Large intestine (tissue), 12 donors: ENCODE results near the gene STUM. TPM values are rescaled to one million over a fixed set of nuclear protein-coding genes. Genes with fewer than 3 reads are reported as not detected.
"Not testable (repeated sequence)": the region's sequence is repeated elsewhere in the genome, so short reads cannot be mapped to it uniquely, and the experiment has no call there.

Experiments
- DNase-seq, 2 donors: peaks; one replicate each; pipeline versions ENCODE4 v3.0.0 to v3.0.0-alpha.2; 2013
- H3K27ac ChIP-seq: one replicate; pipeline ENCODE4 v1.5.1; 2013; ENCODE audit warnings: low read length
- H3K27me3 ChIP-seq: 2 replicates; pipeline ENCODE4 v1.6.1; 2013; ENCODE audit warnings: low read length; ENCODE audit not compliant: control insufficient read depth, insufficient read depth
- H3K36me3 ChIP-seq: 2 replicates; pipeline ENCODE4 v1.6.1; 2013; ENCODE audit warnings: low read length; ENCODE audit not compliant: control insufficient read depth, insufficient read depth
- H3K4me1 ChIP-seq: one replicate; pipeline ENCODE4 v1.6.1; 2013; ENCODE audit warnings: low read length; ENCODE audit not compliant: control insufficient read depth, insufficient read depth
- H3K4me3 ChIP-seq: one replicate; pipeline ENCODE4 v1.5.1; 2013; ENCODE audit warnings: low read length
- H3K9me3 ChIP-seq: one replicate; pipeline ENCODE4 v1.6.1; 2013; ENCODE audit warnings: mild to moderate bottlenecking, low read depth, low read length, moderate library complexity; ENCODE audit not compliant: control insufficient read depth
- WGBS: methylation state at CpG from one replicate; pipeline ENCODE4 v1.1.5; 2013; ENCODE audit warnings: low lambda C conversion rate; ENCODE audit not compliant: insufficient coverage; 5-methylcytosine and 5-hydroxymethylcytosine counted together
- long read RNA-seq, 11 donors: transcript quantifications; one replicate each; lab custom pipeline, GENCODE V29; 2026
- polyA plus RNA-seq: library from polyadenylated mRNA; unstranded; fragments of 120-200 nt; gene quantifications from one replicate; pipeline ENCODE4 v1.2.1, GENCODE V29; 2013

Gene STUM, protein sequence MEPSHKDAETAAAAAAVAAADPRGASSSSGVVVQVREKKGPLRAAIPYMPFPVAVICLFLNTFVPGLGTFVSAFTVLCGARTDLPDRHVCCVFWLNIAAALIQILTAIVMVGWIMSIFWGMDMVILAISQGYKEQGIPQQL
- 8.2 TPM for polyA plus RNA-seq
- long read RNA-seq, donor 1 = 0 reads
- long read RNA-seq, donor 2 = 0 reads
- long read RNA-seq, donor 3 = 0 reads
- long read RNA-seq, donor 4 = 0 reads
- long read RNA-seq, donor 5 = 0 reads
- long read RNA-seq, donor 6 = 0 reads
- long read RNA-seq, donor 7 = 0 reads
- long read RNA-seq, donor 8 = 0 reads
- long read RNA-seq, donor 9 = 0 reads
- long read RNA-seq, donor 10 = 0 reads
- long read RNA-seq, donor 11 = 0 reads

DNA sequence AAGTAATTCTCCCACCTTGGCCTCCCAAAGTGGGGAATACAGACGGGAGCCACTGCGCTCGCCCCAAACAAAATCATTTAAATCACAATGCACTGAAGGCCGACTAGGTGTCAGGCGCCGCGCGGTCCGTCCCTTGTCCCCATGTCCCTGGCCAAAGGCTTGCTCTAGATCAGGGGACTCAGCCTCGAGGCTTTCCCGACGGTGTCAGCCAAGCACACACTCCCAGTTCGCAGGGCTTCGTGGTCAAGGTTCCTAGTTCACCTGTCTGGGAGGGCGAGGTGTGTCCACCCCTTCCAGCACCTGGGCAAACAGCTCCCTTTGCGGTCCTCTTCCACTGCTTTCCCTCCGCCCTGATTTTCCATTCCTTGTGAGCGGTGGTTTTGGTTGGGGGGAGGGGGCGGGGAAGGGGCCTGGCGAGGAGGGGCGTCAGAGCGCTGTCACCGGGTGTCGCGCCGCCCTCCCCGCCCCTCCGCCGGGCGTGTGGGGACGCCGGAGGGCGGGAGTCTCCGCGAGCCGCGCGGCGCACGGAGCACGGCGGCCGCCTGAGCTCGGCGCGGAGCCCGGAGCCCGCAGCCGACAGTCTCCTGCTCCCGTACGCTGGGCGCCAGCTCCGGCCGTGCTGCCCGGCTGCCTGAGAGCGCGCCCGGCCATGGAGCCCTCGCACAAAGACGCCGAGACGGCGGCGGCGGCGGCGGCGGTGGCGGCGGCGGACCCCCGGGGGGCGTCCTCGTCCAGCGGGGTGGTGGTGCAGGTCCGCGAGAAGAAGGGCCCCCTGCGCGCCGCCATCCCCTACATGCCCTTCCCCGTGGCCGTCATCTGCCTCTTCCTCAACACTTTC lies at the start of gene STUM:
TSS of gene STUM (plus strand) at position 509 of the 838 bp plus-strand sequence. CDS start at position 650, 141 bp downstream.
- H3K36me3 ChIP-seq = no peaks in the 10 kb centered on the region
- peaks cover 61% of the 10 kb centered on the region for H3K27me3 ChIP-seq
- peak within 1 kb of the TSS; percentile 35 for H3K4me3 ChIP-seq
- WGBS = no CpG with 5 or more reads among the region's 82 CpGs
- H3K4me1 ChIP-seq = peaks cover 15% of the 10 kb centered on the region
- H3K27ac ChIP-seq = no peak within 1 kb of the TSS
- peak in 1 of 2 donors; percentile 66 for DNase-seq
- H3K9me3 ChIP-seq = peaks cover 5% of the 10 kb centered on the region

DNA sequence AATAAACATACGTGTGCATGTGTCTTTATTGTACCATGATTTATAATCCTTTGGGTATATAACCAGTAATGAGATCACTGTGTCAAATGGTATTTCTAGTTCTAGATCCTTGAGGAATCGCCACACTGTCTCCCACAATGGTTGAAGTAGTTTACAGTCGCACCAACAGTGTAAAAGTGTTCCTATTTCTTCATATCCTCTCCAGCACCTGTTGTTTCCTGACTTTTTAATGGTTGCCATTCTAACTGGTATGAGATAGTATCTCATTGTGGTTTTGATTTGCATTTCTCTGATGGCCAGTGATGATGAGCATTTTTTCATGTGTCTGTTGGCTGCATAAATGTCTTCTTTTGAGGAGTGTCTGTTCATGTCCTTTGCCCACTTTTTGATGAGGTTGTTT lies 48.9 kb upstream of the STUM start:
- not testable (repeated sequence) for H3K36me3 ChIP-seq, H3K9me3 ChIP-seq, H3K27ac ChIP-seq, H3K4me3 ChIP-seq, DNase-seq, H3K4me1 ChIP-seq
- WGBS = no CpG with 5 or more reads among the region's 3 CpGs
- peaks cover 25% of the 10 kb centered on the region for H3K27me3 ChIP-seq

DNA sequence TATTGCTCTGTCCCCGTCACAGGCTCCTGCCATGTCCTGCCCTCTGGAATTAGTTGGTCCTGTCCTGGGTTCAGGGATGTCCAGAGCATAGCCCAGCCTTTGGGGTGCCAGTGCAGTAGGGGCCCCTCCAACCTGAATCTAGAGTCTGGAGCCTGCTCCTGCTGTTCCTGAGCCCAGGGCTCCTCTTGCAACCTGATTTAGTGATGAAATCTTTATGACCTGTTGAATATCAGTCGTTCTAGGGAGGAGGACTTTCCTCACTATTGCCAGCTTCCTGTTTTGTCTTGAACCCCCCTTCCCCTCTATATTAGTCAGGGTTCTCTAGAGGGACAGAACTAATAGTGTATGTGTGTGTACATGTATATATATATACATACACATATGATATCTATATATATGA lies 42.5 kb upstream of the STUM start:
- Histone ChIP-seq H3K4me3 (no peak overlapping the region), H3K27me3 (peaks cover 36% of the 10 kb centered on the region), H3K9me3 (no peaks in the 10 kb centered on the region), H3K4me1 (no peaks in the 10 kb centered on the region), H3K36me3 (no peaks in the 10 kb centered on the region), H3K27ac (no peak overlapping the region)
- no peak for DNase-seq
- no CpG with 5 or more reads among the region's 2 CpGs for WGBS

DNA sequence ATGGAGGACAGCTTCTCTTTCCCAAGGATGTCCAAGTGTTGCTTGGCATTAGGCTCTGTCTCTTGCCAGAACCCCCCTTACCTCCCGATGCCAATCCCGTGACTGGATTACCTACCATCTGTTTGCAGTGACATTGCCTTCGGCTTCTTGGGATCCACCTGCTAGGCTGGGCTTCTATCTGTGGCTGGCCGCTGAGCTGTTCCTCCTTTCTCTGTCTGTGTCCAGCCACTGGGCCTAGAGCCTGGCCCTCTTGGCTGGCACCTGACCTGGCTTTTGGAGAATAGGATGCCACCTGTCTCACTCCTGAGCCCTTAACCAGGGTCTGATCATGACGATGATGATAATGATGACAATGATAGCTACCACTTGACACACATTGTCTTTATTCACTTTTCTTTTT lies 41.6 kb upstream of the STUM start:
- no peak overlapping the region for H3K27ac ChIP-seq
- no peaks in the 10 kb centered on the region for H3K36me3 ChIP-seq
- no peak overlapping the region for H3K4me3 ChIP-seq
- no CpG with 5 or more reads among the region's 5 CpGs for whole genome bisulfite sequencing
- DNase-seq = no peak
- H3K9me3 ChIP-seq = no peaks in the 10 kb centered on the region
- peaks cover 41% of the 10 kb centered on the region for H3K27me3 ChIP-seq
- H3K4me1 ChIP-seq = no peaks in the 10 kb centered on the region

DNA sequence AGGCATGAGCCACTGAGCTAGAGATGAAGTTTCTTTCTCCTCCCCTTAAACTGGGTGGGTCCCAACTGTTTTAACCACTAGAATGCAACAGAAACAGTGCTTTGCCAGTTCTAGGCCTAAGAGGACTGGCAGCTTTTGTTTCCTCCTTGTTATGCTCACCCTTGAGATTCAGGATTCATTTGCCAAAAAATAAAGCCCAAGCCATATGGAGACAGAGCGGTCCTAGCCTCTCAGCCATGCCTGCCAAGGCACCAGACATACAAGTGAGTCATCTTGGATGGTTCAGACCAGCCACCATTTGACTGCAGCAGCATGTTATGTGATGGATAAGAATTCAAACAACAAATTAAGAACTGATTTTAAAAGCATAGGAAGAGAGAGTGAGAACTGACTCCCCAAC lies 38.1 kb upstream of the STUM start:
- Histone ChIP-seq H3K36me3 (no peaks in the 10 kb centered on the region), H3K27ac (no peak overlapping the region), H3K27me3 (peaks cover 36% of the 10 kb centered on the region), H3K4me3 (no peak overlapping the region), H3K4me1 (no peaks in the 10 kb centered on the region), H3K9me3 (no peaks in the 10 kb centered on the region)
- WGBS = 100% methylated on average over 1 of the region's 1 CpG
- DNase-seq = no peak

DNA sequence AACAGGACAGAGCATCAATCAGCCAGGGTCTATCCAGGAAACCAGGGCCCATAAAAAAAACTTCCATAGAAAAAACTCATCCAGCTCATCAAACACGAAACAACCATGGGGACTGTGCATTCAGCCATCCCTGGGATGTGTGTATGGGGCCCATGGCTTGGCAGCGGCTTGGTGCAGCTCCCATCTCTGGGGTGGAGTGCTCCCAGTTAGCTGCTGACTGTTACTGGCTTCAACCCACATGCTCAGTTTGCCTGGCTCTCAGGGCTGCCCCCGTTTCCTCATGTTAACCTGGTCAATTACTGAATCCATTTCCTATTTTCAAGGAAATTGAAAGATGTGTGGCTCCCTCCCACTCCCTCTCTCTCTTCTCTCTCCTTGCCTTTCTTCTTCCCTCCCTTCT lies 37.3 kb upstream of the STUM start:
- H3K4me1 ChIP-seq = no peaks in the 10 kb centered on the region
- WGBS = 80% methylated on average over 1 of the region's 3 CpGs
- DNase-seq = no peak

DNA sequence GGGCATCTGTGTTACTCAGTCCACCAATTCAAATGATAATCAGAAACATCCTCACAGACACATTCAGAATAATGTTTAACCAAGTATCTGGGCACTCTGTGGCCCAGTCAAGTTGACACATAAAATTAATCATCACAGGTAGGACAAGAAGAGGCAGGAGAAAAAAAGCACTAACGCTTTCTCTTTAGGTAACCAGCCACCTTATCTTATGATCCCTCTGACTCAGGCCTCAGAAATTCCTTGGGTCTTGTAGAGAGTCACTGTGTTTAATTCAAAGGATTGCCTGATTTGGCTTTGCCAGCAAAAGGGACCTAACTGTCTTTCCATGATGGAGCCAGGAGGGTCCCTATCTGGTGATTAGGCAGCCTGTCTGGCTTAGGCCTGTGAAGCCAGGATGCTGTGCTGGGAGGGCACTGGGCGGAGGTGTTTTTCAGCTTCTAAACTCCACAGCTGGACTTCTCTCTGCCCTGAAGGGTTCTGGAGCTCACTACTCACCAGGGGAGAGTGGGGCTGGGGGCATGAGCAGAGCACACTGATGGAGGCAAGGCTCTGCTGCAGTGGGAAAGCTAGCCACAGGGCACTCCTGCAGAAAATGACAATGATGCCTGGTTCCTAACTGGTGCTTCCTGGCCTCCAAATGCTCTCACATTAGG lies 36.4 kb upstream of the STUM start:
- Histone ChIP-seq H3K9me3 (no peaks in the 10 kb centered on the region), H3K4me1 (no peaks in the 10 kb centered on the region), H3K27ac (no peak overlapping the region), H3K4me3 (no peak overlapping the region), H3K36me3 (no peaks in the 10 kb centered on the region), H3K27me3 (peaks cover 33% of the 10 kb centered on the region)
- no peak for DNase-seq
- no CpG with 5 or more reads among the region's 2 CpGs for WGBS

More for the DNA sequence above, 37.3 kb upstream of the STUM start:
- H3K4me3 ChIP-seq = no peak overlapping the region
- no peaks in the 10 kb centered on the region for H3K9me3 ChIP-seq
- H3K27me3 ChIP-seq = peaks cover 37% of the 10 kb centered on the region
- H3K27ac ChIP-seq = no peak overlapping the region
- no peaks in the 10 kb centered on the region for H3K36me3 ChIP-seq

DNA sequence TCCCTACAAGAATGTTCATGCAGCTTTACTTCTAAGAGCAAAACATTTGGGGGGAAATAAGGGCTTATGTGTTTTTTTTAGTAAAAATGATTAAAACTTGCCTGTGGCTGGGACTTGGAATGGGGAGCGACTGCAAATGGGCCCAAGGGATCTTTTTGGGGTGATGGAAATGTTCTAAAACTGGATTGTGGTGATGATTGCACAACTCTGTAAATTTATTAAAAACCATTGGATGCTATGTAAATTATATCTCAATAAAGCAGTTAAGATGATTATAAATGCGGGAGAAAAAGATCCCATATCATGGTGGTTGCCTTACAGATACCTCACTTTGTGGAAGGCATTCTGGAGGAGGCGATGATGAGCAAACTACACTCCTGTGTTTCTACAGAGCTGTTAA lies 30.2 kb upstream of the STUM start:
- no peaks in the 10 kb centered on the region for H3K36me3 ChIP-seq
- H3K27ac ChIP-seq = no peak overlapping the region
- WGBS = 80% methylated on average over 1 of the region's 3 CpGs
- no peak for DNase-seq
- H3K27me3 ChIP-seq = peaks cover 41% of the 10 kb centered on the region
- no peaks in the 10 kb centered on the region for H3K9me3 ChIP-seq
- no peaks in the 10 kb centered on the region for H3K4me1 ChIP-seq
- no peak overlapping the region for H3K4me3 ChIP-seq

DNA sequence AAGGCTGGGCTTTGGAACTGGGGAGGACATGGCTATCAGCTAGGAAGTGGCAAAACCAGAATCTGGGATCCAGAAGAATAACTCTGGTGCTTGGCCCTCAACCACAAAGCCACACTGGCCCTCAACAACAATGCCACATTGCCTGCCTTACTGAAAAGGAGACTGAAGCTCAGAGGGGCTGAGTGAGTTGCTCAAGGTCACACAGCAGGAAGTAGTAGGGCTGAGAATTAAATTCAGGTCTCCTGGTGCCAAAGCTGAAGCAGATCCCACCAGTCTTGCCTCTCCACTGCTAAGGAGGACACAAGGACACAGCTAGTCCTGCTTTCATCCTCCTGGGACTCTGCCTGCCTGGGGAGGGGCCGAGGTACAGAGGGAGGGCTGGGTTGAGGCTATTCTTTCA lies 29.4 kb upstream of the STUM start:
- H3K9me3 ChIP-seq = no peaks in the 10 kb centered on the region
- no peak overlapping the region for H3K27ac ChIP-seq
- H3K4me3 ChIP-seq = no peak overlapping the region
- no peaks in the 10 kb centered on the region for H3K4me1 ChIP-seq
- no CpG with 5 or more reads among the region's 1 CpG for WGBS
- DNase-seq = no peak
- H3K27me3 ChIP-seq = peaks cover 49% of the 10 kb centered on the region
- H3K36me3 ChIP-seq = no peaks in the 10 kb centered on the region
